ENCODE results near the gene ANKS1A. TPM values are rescaled to one million over a fixed set of nuclear protein-coding genes. Genes with fewer than 3 reads are reported as not detected.

The ANKS1A gene
- total RNA-seq, 3 donors from 2014 or later, result 30.0 to 62.4 (median 33.3) TPM

DNA sequence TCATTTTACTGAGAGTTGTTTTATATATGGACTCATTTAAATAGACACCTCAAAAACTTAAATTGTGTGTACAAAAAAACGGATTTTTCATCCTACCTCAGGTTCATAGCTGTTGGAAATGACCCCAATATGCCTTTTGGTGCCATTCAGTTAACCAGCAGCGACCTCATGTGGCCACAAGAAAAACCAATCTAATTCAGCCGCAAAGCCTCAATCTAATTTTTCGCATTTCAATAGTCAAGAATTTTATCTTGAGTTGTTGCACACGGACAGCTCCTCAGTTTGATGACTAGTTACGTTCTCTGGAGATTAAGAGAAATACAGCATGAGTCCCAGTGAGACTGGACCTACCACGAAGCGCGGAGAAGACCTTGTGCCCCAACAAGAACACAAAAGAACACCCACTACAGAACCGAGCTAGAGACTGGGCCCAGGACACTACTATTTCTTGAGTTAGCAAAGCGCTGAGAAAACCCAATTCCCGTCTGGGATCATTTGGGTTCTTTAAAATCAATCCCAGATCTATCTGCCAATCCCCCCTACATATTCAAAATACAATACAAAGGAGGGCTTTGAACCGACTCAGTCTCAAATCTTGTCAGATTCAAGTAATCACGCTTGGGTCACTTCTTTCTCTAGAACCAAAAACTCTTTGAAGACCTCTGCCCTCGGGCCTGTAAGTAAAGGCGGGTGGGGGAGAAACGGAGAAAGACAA, 251.0 kb downstream of the ANKS1A start:
- ATAC-seq (peak; percentile 66), DNase-seq (peak in 2 of 3 donors; percentile 26 to 41)
- TF ChIP-seq, protein P1, sequence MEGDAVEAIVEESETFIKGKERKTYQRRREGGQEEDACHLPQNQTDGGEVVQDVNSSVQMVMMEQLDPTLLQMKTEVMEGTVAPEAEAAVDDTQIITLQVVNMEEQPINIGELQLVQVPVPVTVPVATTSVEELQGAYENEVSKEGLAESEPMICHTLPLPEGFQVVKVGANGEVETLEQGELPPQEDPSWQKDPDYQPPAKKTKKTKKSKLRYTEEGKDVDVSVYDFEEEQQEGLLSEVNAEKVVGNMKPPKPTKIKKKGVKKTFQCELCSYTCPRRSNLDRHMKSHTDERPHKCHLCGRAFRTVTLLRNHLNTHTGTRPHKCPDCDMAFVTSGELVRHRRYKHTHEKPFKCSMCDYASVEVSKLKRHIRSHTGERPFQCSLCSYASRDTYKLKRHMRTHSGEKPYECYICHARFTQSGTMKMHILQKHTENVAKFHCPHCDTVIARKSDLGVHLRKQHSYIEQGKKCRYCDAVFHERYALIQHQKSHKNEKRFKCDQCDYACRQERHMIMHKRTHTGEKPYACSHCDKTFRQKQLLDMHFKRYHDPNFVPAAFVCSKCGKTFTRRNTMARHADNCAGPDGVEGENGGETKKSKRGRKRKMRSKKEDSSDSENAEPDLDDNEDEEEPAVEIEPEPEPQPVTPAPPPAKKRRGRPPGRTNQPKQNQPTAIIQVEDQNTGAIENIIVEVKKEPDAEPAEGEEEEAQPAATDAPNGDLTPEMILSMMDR (IDR thresholded peaks at IDR 0.05), result peak; percentile 54
- intact Hi-C loops (cut with DNase I, micrococcal nuclease), result loop anchor here (2.0 to 10.0 kb wide), 3 partner anchors 65 to 153 kb away; no protein-coding TSS in a partner anchor
- H3K4me3 ChIP-seq, result no peak overlapping the region
- H3K4me1 ChIP-seq (ENCODE audit: low read depth), result peaks cover 14% of the 10 kb centered on the region
- H3K9me3 ChIP-seq, result no peaks in the 10 kb centered on the region
- H3K36me3 ChIP-seq (ENCODE audit: low read depth), result no peaks in the 10 kb centered on the region

DNA sequence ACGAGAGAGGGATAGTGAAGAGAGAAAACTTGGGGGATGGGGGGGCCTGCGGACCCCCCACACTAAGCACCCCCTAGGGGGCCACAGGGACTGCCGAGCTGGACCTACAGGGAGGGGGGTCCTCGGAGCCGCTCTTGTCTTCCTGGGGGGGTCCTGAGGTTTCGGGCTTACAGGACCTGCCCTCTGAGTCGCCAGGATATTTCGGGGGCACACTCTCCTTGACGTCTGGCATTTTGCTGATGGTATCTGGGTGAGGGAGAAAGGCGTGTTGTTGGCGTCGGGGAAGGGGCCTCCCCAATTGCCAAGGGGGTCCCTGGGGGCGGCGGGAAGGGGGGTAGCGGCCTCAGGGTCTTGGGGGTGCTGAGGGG, 251.6 kb downstream of the ANKS1A start:
- no peak overlapping the region for H3K4me3 ChIP-seq
- DNase-seq (no peak), ATAC-seq (no peak)
- H3K9me3 ChIP-seq, result no peaks in the 10 kb centered on the region
- no peaks in the 10 kb centered on the region for H3K36me3 ChIP-seq (ENCODE audit: low read depth)
- TF ChIP-seq, protein P1 (IDR thresholded peaks at IDR 0.05), result no peak
- intact Hi-C loops (cut with DNase I, micrococcal nuclease), result loop anchor here (2.0 to 10.0 kb wide), 2 partner anchors 64 to 154 kb away; no protein-coding TSS in a partner anchor
- peaks cover 14% of the 10 kb centered on the region for H3K4me1 ChIP-seq (ENCODE audit: low read depth)

Other genes with a start within 250 kb of the ANKS1A start
- 10 to 100 TPM; 45.1 to 87.6 (median 51.1) TPM for gene ILRUN, start 192.5 kb upstream of the ANKS1A start, total RNA-seq
- gene SNRPC, start 131.8 kb upstream of the ANKS1A start, total RNA-seq, result 10 to 100 TPM; 44.8 to 70.2 (median 49.1) TPM
- 10 to 100 TPM in 1 of 3 donors, 1 to 10 TPM in 2; 9.2 to 11.3 (median 10.0) TPM for gene BLTP3A, start 97.2 kb upstream of the ANKS1A start, total RNA-seq
- 10 to 100 TPM; 23.2 to 26.8 (median 24.2) TPM for gene TAF11, start 1.2 kb upstream of the ANKS1A start, total RNA-seq

Data from mucosa of descending colon (tissue), 3 donors.